ENCODE results near the gene QPCT. TPM values are rescaled to one million over a fixed set of nuclear protein-coding genes. Genes with fewer than 3 reads are reported as not detected.

QPCT gene
- total and polyA plus RNA-seq, 7 donors = 0.36 to 10.6 (median 2.5) TPM

GRCh38 chr2:37326285-37326684 is 18.1 kb upstream of the QPCT start:
- Histone ChIP-seq H3K27me3 (ENCODE audit: insufficient read depth in 3 of 3, low read length in 2 of 3) (no peaks in the 10 kb centered on the region), H3K4me1 (peaks cover 15% of the 10 kb centered on the region), H3K27ac (peak overlapping the region; percentile 94), H3K36me3 (ENCODE audit: insufficient read depth in 1 of 2, low read depth in 1 of 2) (no peaks in the 10 kb centered on the region), H3K9me3 (no peaks in the 10 kb centered on the region), H3K4me3 (peak overlapping the region; percentile 94)
- no peak for DNase-seq
- 4 to 23% (median 15%) methylated on average over 2 of the region's 2 CpGs for WGBS, 3 donors
- ATAC-seq = no peak
- intact Hi-C loops (cut with DNase I) = loop anchor here in 1 of 2 donors (5.0 kb wide), 1 partner anchor 36 kb away; no protein-coding TSS in a partner anchor
- TF ChIP-seq CTCF (IDR thresholded peaks at IDR 0.05) = no peak

- no peaks in the 10 kb centered on the region for H3K9me3 ChIP-seq
- ATAC-seq = no peak
- DNase-seq = no peak
- no peak for TF ChIP-seq CTCF (IDR thresholded peaks at IDR 0.05)
- H3K36me3 ChIP-seq (ENCODE audit: insufficient read depth in 1 of 2, low read depth in 1 of 2) = no peaks in the 10 kb centered on the region
- peaks cover 8% of the 10 kb centered on the region for H3K4me1 ChIP-seq
- peak overlapping the region; percentile 94 for H3K27ac ChIP-seq
- H3K4me3 ChIP-seq = peak overlapping the region; percentile 94
- intact Hi-C loops (cut with DNase I) = loop anchor here in 1 of 2 donors (5.0 kb wide), 1 partner anchor 35 kb away; no protein-coding TSS in a partner anchor
- no peaks in the 10 kb centered on the region for H3K27me3 ChIP-seq (ENCODE audit: insufficient read depth in 3 of 3, low read length in 2 of 3)
- WGBS, 3 donors = 81 to 86% (median 82%) methylated on average over 8 of the region's 8 CpGs
These were observed 17.4 kb upstream of the QPCT start for GRCh38 chr2:37326866-37327634.

- DNase-seq (no peak), ATAC-seq (no peak)
- Histone ChIP-seq H3K27me3 (ENCODE audit: insufficient read depth in 3 of 3, low read length in 2 of 3) (no peaks in the 10 kb centered on the region), H3K4me3 (no peak overlapping the region), H3K9me3 (no peaks in the 10 kb centered on the region), H3K36me3 (ENCODE audit: insufficient read depth in 1 of 2, low read depth in 1 of 2) (no peaks in the 10 kb centered on the region), H3K4me1 (no peaks in the 10 kb centered on the region), H3K27ac (no peak overlapping the region)
- no peak for TF ChIP-seq CTCF (IDR thresholded peaks at IDR 0.05)
- intact Hi-C loops (cut with DNase I) = no loop called here
These were observed 13.7 kb upstream of the QPCT start for GRCh38 chr2:37330681-37331080.

- TF ChIP-seq CTCF (IDR thresholded peaks at IDR 0.05) = no peak
- Histone ChIP-seq H3K27ac (no peak overlapping the region), H3K27me3 (ENCODE audit: insufficient read depth in 3 of 3, low read length in 2 of 3) (no peaks in the 10 kb centered on the region), H3K4me3 (no peak overlapping the region), H3K36me3 (ENCODE audit: insufficient read depth in 1 of 2, low read depth in 1 of 2) (no peaks in the 10 kb centered on the region), H3K4me1 (no peaks in the 10 kb centered on the region), H3K9me3 (no peaks in the 10 kb centered on the region)
- DNase-seq = no peak
- intact Hi-C loops (cut with DNase I) = no loop called here
- WGBS, 3 donors = 88 to 92% (median 89%) methylated on average over 3 of the region's 3 CpGs
- no peak for ATAC-seq
These were observed 11.9 kb upstream of the QPCT start for GRCh38 chr2:37332560-37332959.

GRCh38 chr2:37333256-37333655 is 11.2 kb upstream of the QPCT start:
- H3K4me3 ChIP-seq = no peak overlapping the region
- 50 to 60% (median 55%) methylated on average over 2 of the region's 2 CpGs for WGBS, 3 donors
- ATAC-seq = no peak
- no peak overlapping the region for H3K27ac ChIP-seq
- no peaks in the 10 kb centered on the region for H3K9me3 ChIP-seq
- no peaks in the 10 kb centered on the region for H3K36me3 ChIP-seq (ENCODE audit: insufficient read depth in 1 of 2, low read depth in 1 of 2)
- no peak for DNase-seq
- TF ChIP-seq CTCF (IDR thresholded peaks at IDR 0.05) = no peak
- H3K4me1 ChIP-seq = no peaks in the 10 kb centered on the region
- no peaks in the 10 kb centered on the region for H3K27me3 ChIP-seq (ENCODE audit: insufficient read depth in 3 of 3, low read length in 2 of 3)
- intact Hi-C loops (cut with DNase I) = no loop called here

All from psoas muscle (tissue), 8 donors.